SK-N-SH (cell line): ENCODE data around the gene CPM.

Experiments
- POLR2AphosphoS5 ChIP-seq: IDR thresholded peaks from 2 replicates; pipeline ENCODE4 v1.6.1; 2012; ENCODE audit warnings: low read depth, low read length
- RAD21 ChIP-seq: IDR thresholded peaks from 2 replicates; pipeline ENCODE4 v1.6.1; 2012; ENCODE audit warnings: mild to moderate bottlenecking, low read length
- TF ChIP-seq, protein P1 (sequence below): IDR thresholded peaks from 2 replicates; pipeline ENCODE4; 2012

DNA sequence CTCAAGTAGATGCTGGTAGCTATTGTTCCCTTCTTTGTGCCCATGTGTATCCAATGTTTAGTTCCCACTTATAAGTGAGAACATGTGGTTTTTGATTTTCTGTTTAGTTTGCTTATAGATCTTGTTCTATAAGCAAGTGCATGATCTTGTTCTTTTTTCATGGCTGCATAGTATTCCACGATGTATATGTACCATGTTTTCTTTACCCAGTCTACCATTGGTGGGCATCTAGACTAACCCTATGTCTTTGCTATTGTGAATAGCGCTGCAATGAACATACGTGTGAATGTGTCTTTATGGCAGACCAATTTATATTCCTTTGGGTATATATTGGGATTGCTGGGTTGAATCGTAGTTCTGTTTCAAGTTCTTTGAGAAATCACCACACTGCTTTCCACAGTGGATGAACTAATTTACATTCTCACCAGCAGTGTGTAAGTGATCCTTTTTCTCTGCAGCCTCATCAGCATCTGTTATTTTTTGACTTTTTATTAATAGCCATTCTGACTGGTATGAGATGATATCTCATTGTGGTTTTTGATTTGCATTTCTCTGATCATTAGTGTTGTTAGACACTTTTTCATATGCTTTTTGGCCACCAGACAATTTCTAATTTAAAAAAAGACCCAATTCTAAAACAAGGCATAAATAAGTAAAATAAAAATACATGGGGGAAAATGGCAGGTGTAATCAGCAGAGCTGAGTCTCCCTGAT, 50.6 kb downstream of the CPM start:
- TF ChIP-seq POLR2AphosphoS5 (no peak), RAD21 (no peak)
- TF ChIP-seq, protein P1, sequence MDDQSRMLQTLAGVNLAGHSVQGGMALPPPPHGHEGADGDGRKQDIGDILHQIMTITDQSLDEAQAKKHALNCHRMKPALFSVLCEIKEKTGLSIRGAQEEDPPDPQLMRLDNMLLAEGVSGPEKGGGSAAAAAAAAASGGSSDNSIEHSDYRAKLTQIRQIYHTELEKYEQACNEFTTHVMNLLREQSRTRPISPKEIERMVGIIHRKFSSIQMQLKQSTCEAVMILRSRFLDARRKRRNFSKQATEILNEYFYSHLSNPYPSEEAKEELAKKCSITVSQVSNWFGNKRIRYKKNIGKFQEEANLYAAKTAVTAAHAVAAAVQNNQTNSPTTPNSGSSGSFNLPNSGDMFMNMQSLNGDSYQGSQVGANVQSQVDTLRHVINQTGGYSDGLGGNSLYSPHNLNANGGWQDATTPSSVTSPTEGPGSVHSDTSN, result no peak
